NT2/D1 (cell line): ENCODE measurements around the gene SLC7A5.

Experiments used
- SUZ12 ChIP-seq: IDR thresholded peaks from 2 replicates; pipeline ENCODE4 v1.6.1; 2011; ENCODE audit not compliant: insufficient read length, insufficient read depth; ENCODE audit errors: extremely low read depth
- ZNF274 ChIP-seq: IDR thresholded peaks from 2 replicates; pipeline ENCODE4 v1.6.1; 2011; ENCODE audit warnings: mild to moderate bottlenecking, low read depth, low read length

GRCh38 chr16:87808108-87808507, 61.2 kb downstream of the SLC7A5 start:
- TF ChIP-seq SUZ12 (no peak), ZNF274 (no peak)
